GOT3 (cell line): ENCODE results near the gene NCAPH2.

Experiments
- DNase-seq: peaks from one replicate; lab custom pipeline; 2025; ENCODE audit warnings: mixed read lengths; lab: John Stamatoyannopoulos, UW

NCAPH2 gene

GRCh38 chr22:50490531-50491308 lies 17.3 kb upstream of the NCAPH2 start:
- no peak for DNase-seq

- DNase-seq: no peak
Measured at GRCh38 chr22:50497093-50497492, 10.9 kb upstream of the NCAPH2 start.

DNA sequence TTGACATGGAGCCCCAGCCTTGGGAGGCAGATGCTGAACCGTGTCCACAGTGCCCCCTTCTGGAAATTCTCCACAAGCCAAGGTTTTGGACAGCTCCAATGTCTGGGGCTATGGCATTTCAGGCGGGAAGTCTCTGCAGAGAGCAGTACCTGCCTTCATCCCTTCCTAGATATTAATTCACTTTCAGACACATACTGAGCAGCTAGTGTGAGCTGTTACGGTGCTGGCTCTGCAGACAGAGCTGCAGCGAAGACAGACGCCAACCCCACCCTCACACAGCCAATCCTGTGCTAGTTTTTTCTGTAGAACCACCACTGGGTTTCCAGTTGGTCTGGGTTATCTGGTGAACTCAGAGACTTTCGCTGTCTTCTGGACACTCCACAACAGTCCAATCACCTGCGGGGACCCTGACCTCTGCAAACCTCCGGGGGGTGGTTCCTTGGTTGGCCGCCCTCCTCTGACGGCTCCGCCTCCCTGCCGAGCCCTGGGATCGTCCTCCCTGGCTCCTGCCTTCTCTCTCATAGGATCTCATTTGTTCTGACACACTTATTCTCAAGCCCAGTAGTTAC lies 9.6 kb upstream of the NCAPH2 start:
- no peak for DNase-seq

GRCh38 chr22:50500452-50500851 lies 7.6 kb upstream of the NCAPH2 start:
- DNase-seq: no peak

DNA sequence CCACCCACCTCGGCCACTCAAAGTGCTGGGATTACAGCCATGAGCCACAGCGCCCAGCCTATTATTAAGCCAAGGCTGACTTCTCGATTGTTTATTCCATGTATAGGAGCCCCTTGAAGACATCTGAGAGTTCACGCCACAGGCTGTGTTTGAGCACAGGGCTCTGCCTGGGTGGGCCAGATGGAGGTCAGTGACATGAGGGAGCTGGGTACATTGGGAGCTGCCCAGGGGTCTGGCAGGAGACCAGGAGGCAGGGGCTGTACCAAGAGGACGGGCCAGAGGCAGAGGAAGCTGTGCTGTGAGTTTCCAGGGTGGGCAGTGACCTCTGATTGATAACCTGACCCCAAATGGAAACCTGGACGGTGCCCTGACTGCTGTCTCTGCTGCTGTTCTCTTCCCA lies 5.9 kb upstream of the NCAPH2 start:
- DNase-seq: no peak

- DNase-seq: no peak
Measured at GRCh38 chr22:50502628-50503474, 5.2 kb upstream of the NCAPH2 start.

DNA sequence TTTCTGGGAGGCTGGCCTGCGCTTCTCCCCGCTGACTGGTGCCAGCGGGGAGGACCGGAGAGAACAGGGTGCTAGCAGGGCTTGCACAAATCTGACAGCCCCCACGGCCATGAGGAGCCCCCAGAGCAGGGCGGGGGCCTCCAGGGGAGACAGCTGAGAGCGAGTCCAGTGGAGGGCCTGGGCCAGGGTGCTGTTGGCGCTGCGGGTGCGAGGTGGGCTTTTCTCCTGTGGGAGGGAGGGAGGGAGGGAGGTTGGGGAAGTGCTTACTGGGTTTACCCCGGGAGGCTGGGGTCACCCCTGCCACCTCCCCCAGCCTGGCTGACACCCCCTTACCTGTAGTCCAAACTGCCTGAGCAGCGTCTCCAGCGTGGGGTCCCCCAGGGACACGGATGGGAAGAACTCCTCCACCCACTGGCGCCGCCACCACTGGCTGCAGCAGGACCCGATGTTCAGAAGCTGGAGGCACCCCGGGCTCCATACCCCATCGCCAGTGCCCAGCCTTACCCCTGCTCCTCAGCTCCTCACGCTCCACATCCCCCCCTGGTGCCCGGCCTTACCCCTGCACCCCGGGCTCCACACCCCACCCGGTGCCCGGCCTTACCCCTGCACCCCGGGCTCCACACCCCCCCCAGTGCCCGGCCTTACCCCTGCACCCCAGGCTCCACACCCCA lies 4.4 kb upstream of the NCAPH2 start:
- DNase-seq: no peak

- no peak for DNase-seq
Measured at GRCh38 chr22:50504369-50505211, 3.4 kb upstream of the NCAPH2 start.

- DNase-seq: no peak
Measured at GRCh38 chr22:50505276-50505775, 2.7 kb upstream of the NCAPH2 start.

GRCh38 chr22:50505776-50506610 lies 2.0 kb upstream of the NCAPH2 start:
- no peak for DNase-seq

- no peak for DNase-seq
Measured at GRCh38 chr22:50506611-50507420, 1.2 kb upstream of the NCAPH2 start.

GRCh38 chr22:50507421-50507990 lies 518 bp upstream of the NCAPH2 start, which contains the start of gene LMF2:
TSS of gene LMF2 (minus strand) at chr22:50507702. CDS start at chr22:50507675, 27 bp downstream.
- DNase-seq: peak; percentile 98

DNA sequence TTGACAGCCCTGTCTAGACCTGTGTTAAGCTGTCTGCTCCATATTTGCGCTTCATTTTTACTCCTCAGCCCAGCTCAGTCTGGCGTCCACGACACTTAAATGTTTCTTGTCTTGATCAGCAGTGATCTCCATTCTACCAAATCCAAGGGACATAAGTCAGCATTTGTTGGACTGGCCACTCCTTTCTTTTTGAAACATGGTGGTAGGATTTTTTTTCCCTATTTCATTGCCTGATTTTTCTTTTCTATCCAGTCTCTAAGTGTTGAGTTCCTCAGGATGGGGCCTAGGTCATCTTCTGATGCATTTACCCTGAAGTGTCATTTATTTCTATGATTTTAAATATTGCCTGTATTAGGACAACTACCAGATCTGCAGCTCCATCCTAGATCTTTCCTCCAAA lies 873 bp downstream of the NCAPH2 start:
- DNase-seq: no peak

DNA sequence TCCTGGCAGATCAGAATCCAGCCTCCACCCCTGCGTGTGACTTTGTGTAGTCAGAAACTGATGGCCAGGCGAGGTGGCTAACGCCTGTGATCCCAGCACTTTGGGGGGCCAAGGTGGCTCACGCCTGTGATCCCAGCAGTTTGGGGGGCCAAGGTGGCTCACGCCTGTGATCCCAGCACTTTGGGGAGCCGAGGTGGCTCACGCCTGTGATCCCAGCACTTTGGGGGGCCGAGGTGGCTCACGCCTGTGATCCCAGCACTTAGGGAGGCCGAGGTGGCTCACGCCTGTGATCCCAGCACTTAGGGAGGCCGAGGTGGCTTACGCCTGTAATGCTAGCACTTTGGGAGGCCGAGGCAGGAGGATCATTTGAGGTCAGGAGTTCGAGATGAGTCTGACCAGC lies 5.2 kb downstream of the NCAPH2 start:
- no peak for DNase-seq

DNA sequence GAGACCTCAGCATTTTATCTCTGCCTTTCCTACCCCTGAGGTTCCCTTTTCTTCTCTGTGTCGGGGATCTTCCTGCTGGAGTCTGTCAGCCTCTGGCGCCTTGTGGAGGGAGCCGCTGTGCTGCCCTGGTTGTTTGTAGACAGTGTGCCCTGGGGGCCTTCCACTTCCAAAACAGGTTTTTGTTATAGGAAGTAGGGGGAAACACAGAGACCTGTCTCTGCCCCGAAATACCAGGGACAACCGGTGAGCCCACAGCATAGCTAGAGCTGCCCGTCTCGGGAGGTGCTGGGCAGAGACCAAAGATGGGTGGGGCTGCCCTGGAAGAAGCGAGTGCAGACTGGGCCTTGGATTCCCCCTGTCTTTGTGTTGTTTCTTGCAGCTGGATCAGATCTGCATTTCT lies 8.0 kb downstream of the NCAPH2 start:
- no peak for DNase-seq

DNA sequence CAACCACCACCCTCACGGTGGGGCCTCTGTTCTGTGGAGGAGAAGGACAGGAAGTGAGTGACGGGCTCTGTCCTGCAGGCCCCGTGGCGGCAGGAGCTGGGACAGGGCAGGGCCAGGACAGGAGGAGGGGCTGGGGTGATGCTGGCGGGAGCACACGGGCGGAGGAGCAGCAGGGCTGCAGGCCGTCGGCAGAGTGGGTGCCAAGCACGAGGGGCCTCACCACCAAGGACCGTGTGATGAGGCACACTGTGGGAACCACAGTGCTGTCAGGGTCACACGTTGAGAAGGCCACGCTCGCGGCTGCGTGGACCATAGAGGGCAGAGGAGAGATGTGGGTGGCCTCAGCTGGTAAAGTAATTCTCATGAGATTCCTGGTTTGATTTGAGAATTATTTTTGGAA lies 8.9 kb downstream of the NCAPH2 start:
- DNase-seq: no peak

DNA sequence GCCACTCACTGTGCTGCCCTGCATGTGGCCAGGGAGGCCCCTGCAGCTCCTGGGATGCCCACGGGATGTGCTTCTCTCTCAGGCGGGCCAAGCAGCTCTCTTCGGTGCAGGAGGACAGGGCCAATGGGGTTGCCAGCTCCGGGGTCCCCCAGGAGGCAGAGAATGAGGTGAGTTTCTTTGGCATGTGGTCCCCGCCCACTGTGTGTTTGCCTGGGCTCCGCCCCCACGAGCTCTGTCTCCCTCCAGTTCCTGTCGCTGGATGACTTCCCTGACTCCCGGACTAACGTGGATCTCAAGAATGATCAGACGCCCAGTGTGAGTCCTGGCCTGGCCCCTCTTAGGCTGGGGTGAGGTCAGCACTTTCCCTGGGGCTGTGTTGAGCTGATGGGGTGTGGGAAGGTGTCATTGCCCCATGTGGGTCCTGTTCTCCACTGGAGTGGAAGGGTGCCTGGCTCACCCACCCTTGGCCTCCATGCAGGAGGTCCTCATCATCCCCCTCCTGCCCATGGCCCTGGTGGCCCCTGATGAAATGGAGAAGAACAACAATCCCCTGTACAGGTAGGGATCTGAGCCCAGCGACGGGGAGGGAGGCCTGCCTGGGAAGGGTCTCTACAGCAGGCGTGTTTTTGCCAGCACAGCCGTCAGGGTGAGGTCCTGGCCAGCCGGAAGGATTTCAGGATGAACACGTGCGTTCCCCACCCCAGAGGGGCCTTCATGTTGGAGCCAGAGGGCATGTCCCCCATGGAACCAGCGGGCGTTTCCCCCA lies 9.7 kb downstream of the NCAPH2 start:
- no peak for DNase-seq

- DNase-seq: no peak
Measured at GRCh38 chr22:50518606-50519005, 10.6 kb downstream of the NCAPH2 start.
